ENCODE measurements around the gene CHCHD3. TPM values are rescaled to one million over a fixed set of nuclear protein-coding genes. Genes with fewer than 3 reads are reported as not detected.
A peak's percentile ranks its signal among the peaks of the same experiment; 100 is the strongest.

The CHCHD3 gene
- total RNA-seq, 1 donor from 2014 or later = 38.5 TPM

GRCh38 chr7:133099633-133100286 is 17.9 kb upstream of the CHCHD3 start:
- Histone ChIP-seq H3K27ac (no peak overlapping the region), H3K36me3 (no peaks in the 10 kb centered on the region), H3K4me1 (no peaks in the 10 kb centered on the region), H3K9me3 (no peaks in the 10 kb centered on the region), H3K27me3 (ENCODE audit: low read depth) (no peaks in the 10 kb centered on the region), H3K4me3 (no peak overlapping the region)
- TF ChIP-seq CTCF (IDR thresholded peaks at IDR 0.05) = no peak
- ATAC-seq (no peak), DNase-seq (no peak)
- intact Hi-C loops (cut with DNase I) = no loop called here

DNA sequence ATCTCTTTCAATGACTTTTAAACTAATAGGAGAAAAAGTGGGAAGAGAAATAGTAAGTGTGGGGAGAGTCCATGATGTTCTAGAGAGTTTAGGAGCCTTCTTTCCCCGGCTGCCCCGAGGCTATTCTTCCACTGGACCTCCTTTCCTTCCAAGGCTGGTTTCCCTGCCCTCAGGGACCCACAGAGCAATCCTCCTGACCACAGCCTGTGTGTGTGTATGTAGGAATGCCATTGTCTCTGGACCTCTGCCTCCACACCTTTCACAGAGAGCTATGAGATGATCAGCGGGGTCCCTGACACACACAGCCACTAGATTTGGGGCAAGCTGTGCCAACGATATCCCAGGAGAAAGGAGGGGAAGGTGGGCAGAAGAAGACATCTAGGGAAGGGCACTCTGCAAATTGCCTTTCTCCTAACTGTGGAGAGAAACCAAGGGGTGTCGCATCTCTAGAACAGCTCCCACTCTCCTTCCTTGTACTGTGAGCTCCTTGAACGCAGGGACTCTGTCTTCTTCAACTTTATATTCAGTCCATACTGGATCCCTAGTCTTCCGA is 13.3 kb upstream of the CHCHD3 start:
- Histone ChIP-seq H3K4me3 (no peak overlapping the region), H3K27me3 (ENCODE audit: low read depth) (no peaks in the 10 kb centered on the region), H3K36me3 (no peaks in the 10 kb centered on the region), H3K4me1 (no peaks in the 10 kb centered on the region), H3K27ac (no peak overlapping the region), H3K9me3 (no peaks in the 10 kb centered on the region)
- intact Hi-C loops (cut with DNase I) = no loop called here
- no peak for ATAC-seq
- no peak for TF ChIP-seq CTCF (IDR thresholded peaks at IDR 0.05)
- DNase-seq = no peak

GRCh38 chr7:133091943-133092464 is 10.1 kb upstream of the CHCHD3 start:
- intact Hi-C loops (cut with DNase I) = no loop called here
- H3K27ac ChIP-seq = no peak overlapping the region
- ATAC-seq = no peak
- no peaks in the 10 kb centered on the region for H3K4me1 ChIP-seq
- no peaks in the 10 kb centered on the region for H3K36me3 ChIP-seq
- no peaks in the 10 kb centered on the region for H3K27me3 ChIP-seq (ENCODE audit: low read depth)
- no peak for DNase-seq
- no peaks in the 10 kb centered on the region for H3K9me3 ChIP-seq
- no peak for TF ChIP-seq CTCF (IDR thresholded peaks at IDR 0.05)
- H3K4me3 ChIP-seq = no peak overlapping the region

- peak overlapping the region; percentile 85 for H3K27ac ChIP-seq
- ATAC-seq = no peak
- TF ChIP-seq CTCF (IDR thresholded peaks at IDR 0.05) = no peak
- no peaks in the 10 kb centered on the region for H3K9me3 ChIP-seq
- no peak for DNase-seq
- intact Hi-C loops (cut with DNase I) = no loop called here
- H3K4me3 ChIP-seq = peak overlapping the region; percentile 89
- no peaks in the 10 kb centered on the region for H3K27me3 ChIP-seq (ENCODE audit: low read depth)
- peaks cover 5% of the 10 kb centered on the region for H3K36me3 ChIP-seq
- H3K4me1 ChIP-seq = peaks cover 19% of the 10 kb centered on the region
Observed at GRCh38 chr7:133082390-133082766, 488 bp upstream of the CHCHD3 start.

- Histone ChIP-seq H3K9me3 (no peaks in the 10 kb centered on the region), H3K27ac (peak overlapping the region; percentile 85), H3K4me1 (peaks cover 23% of the 10 kb centered on the region), H3K27me3 (ENCODE audit: low read depth) (no peaks in the 10 kb centered on the region), H3K4me3 (peak overlapping the region; percentile 89), H3K36me3 (peaks cover 5% of the 10 kb centered on the region)
- intact Hi-C loops (cut with DNase I) = no loop called here
- ATAC-seq (peak in 1 of 2 donors; percentile 1), DNase-seq (no peak)
- TF ChIP-seq CTCF (IDR thresholded peaks at IDR 0.05) = no peak
Observed at GRCh38 chr7:133081119-133081598, 731 bp downstream of the CHCHD3 start.

All from lower lobe of right lung (tissue), 2 donors.